Transverse colon (tissue), 4 donors: ENCODE results near the gene TMPRSS2.

Source experiments
- EP300 ChIP-seq: sonication (generic); formaldehyde crosslinking; IDR thresholded peaks from one replicate; pipeline ENCODE4 v1.6.1; 2017; ENCODE audit warnings: antibody characterized with exemption, low read depth
- POLR2A ChIP-seq: fragments of 450-650 bp; IDR thresholded peaks from one replicate; pipeline ENCODE4 v1.6.1; 2016; ENCODE audit warnings: antibody characterized with exemption, mild to moderate bottlenecking, moderate library complexity
- POLR2AphosphoS5 ChIP-seq, 3 donors: sonication (generic); formaldehyde crosslinking; IDR thresholded peaks; one replicate each; pipeline ENCODE4 v1.6.1; 2016; ENCODE audit warnings: antibody characterized with exemption in 3 of 3
- TF ChIP-seq, protein P1 (sequence below), 5 experiments: fragments of 200-600 bp in 3 of 5; fragments of 450-650 bp in 2 of 5; sonication (generic) in 3 of 5; IDR thresholded peaks; 1 replicate in 2 of 5; 2 replicates in 3 of 5; pipeline ENCODE4 v1.5.1; 2016 to 2017; ENCODE audit warnings: antibody characterized with exemption in 5 of 5, inconsistent platforms in 3 of 5, mild to moderate bottlenecking in 2 of 5, moderate library complexity in 1 of 5

DNA sequence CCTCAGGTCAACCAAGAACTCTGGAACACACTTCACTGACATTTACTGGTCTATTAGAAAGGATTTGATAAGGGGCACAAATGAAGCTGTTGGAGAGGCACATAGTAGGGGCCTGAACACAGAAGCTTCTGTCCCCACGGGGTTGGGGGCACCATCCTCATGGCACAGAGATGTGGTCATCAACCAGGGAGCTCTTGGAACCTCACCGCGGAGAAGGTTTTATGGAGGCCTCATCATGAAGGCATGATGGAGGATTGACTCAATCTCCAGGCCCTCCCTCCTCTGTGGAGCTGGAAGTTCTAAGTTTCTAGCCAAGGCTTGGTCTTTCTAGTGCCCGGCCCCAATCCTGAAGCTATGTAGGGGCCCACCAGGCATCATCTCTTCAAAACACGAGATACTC, 58.3 kb downstream of the TMPRSS2 start:
- TF ChIP-seq, protein P1, sequence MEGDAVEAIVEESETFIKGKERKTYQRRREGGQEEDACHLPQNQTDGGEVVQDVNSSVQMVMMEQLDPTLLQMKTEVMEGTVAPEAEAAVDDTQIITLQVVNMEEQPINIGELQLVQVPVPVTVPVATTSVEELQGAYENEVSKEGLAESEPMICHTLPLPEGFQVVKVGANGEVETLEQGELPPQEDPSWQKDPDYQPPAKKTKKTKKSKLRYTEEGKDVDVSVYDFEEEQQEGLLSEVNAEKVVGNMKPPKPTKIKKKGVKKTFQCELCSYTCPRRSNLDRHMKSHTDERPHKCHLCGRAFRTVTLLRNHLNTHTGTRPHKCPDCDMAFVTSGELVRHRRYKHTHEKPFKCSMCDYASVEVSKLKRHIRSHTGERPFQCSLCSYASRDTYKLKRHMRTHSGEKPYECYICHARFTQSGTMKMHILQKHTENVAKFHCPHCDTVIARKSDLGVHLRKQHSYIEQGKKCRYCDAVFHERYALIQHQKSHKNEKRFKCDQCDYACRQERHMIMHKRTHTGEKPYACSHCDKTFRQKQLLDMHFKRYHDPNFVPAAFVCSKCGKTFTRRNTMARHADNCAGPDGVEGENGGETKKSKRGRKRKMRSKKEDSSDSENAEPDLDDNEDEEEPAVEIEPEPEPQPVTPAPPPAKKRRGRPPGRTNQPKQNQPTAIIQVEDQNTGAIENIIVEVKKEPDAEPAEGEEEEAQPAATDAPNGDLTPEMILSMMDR (IDR thresholded peaks at IDR 0.05), result no peak
- no peak for TF ChIP-seq POLR2A
- no peak for TF ChIP-seq EP300
- TF ChIP-seq POLR2AphosphoS5 (IDR thresholded peaks at IDR 0.05), result no peak
